HG02884 (cell line): ENCODE results near the gene DIP2C.

Experiments
- ATAC-seq: cut with Tn5 transposase; IDR thresholded peaks from one replicate; pipeline ENCODE4 v1.9.1; 2021; ENCODE audit warnings: mild to moderate bottlenecking, moderate library complexity; ENCODE audit not compliant: unreplicated experiment

DIP2C gene

DNA sequence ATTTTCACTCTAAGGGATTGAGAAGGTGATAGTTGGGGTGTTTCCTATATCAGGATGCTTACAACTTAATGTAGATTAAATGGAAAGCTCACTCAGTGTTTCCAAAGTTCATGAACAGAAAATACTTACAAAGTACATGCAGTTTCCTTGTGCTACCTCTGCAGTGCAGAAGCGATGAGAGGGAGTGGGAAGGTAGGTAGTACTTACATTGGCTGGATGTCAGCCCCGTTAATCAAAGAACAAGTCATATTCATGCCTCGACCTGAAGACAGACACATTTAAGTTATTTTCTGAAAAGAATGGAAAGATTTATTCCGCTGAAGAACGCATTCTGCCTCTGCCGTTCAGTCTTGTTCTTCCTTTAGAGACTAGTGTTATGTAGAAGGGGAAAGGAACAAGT lies 461.1 kb downstream of the DIP2C start:
- no peak for ATAC-seq

- ATAC-seq = no peak
These were observed 462.5 kb downstream of the DIP2C start for GRCh38 chr10:227014-227413.

- no peak for ATAC-seq
These were observed 463.4 kb downstream of the DIP2C start for GRCh38 chr10:226018-226417.

- no peak for ATAC-seq
These were observed 464.9 kb downstream of the DIP2C start for GRCh38 chr10:224571-224970.
